ENCODE data around the gene FSTL4.
"Not testable (repeated sequence)": the region's sequence is repeated elsewhere in the genome, so short reads cannot be mapped to it uniquely, and the experiment has no call there.

The FSTL4 gene

GRCh38 chr5:133235696-133236426, 376.5 kb downstream of the FSTL4 start:
- in situ Hi-C loops (cut with HindIII; ENCODE audit: low sequenced_read_pairs): no loop called here

DNA sequence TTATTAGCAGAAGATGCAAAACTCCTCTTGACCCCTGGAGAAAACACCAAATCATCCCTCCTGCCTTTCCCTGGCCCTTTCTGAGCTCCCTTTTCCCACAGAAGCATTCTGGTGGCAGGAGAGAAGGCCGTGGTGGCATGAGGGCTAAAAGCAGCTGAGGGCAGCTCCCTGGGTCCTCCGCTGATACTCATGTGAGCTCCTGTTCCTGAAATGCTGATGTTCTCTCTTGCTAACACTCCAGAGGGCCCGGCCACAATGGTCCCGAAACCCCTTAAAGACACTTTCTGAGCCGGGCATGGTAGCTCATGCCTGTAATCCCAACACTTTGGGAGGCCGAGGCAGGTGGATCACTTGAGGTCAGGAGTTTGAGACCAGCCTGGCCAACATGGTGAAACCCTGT, 377.4 kb downstream of the FSTL4 start:
- in situ Hi-C loops (cut with HindIII; ENCODE audit: low sequenced_read_pairs): no loop called here

DNA sequence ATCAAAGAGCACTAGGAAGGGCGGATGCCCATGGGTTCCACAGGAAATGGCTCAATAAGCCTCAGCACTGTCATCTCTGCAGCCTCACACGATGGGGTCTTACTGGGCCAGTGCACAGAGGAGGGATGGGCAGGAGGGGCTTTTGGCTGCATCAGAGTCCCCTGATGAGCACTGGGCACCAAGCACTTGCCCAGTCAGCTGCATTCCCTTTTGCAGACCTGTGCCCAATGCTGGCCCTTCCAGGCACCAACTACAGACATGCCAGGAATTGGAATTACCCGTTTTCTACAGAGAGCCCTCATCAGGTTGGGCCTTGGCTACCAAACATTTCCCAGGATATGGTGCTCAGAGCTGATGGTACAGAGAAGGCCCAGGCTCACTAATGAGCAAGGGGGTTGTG, 378.1 kb downstream of the FSTL4 start:
- in situ Hi-C loops (cut with HindIII; ENCODE audit: low sequenced_read_pairs): no loop called here

- in situ Hi-C loops (cut with HindIII; ENCODE audit: low sequenced_read_pairs): no loop called here
These were observed 378.7 kb downstream of the FSTL4 start for GRCh38 chr5:133233616-133234015.

- in situ Hi-C loops (cut with HindIII; ENCODE audit: low sequenced_read_pairs): no loop called here
These were observed 379.4 kb downstream of the FSTL4 start for GRCh38 chr5:133232911-133233310.

DNA sequence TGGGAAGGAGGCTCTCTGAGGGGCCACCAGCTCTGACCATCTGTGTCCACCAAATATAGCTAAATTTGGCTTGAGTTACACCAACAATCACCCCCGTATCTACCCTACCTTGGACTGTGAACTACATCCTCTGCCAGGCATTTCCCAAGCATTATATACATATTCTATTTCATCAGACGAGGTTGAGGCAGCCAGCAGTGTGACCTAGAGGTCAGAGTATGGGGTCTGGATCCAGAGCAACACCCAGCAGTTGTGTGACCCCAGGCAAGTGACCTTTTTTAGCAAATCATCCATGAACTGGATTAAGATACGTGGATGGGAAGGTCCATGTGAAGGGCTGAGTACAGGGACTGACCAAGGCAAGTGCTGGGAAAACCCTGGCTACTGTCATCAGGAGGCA, 379.9 kb downstream of the FSTL4 start:
- in situ Hi-C loops (cut with HindIII; ENCODE audit: low sequenced_read_pairs): no loop called here

GRCh38 chr5:133232011-133232410, 380.3 kb downstream of the FSTL4 start:
- in situ Hi-C loops (cut with HindIII; ENCODE audit: low sequenced_read_pairs): no loop called here

- in situ Hi-C loops (cut with HindIII; ENCODE audit: low sequenced_read_pairs): no loop called here
These were observed 381.3 kb downstream of the FSTL4 start for GRCh38 chr5:133230823-133231578.

- in situ Hi-C loops (cut with HindIII; ENCODE audit: low sequenced_read_pairs): no loop called here
These were observed 382.2 kb downstream of the FSTL4 start for GRCh38 chr5:133229931-133230664.

DNA sequence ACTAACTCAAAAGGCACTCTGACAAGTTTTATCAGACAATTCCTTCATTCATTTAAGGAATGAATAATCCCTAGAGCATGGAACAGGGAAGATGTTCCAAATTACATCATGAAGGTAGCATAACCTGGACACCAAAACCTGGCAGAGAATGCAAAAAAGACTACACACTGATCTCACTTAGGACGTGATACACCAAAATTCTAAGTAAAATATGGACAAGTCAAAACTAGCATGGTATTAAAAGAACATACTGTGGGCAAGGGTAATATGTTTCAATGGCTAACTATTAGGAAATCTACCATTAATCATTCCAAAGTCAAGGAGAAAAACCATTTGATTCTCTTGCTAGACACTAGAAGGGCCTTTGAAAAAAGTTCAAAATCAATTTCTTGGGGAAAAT, 384.0 kb downstream of the FSTL4 start:
- in situ Hi-C loops (cut with HindIII; ENCODE audit: low sequenced_read_pairs): no loop called here

- in situ Hi-C loops (cut with HindIII; ENCODE audit: low sequenced_read_pairs): no loop called here
These were observed 384.4 kb downstream of the FSTL4 start for GRCh38 chr5:133227897-133228296.

- in situ Hi-C loops (cut with HindIII; ENCODE audit: low sequenced_read_pairs): no loop called here
These were observed 385.3 kb downstream of the FSTL4 start for GRCh38 chr5:133227082-133227481.

DNA sequence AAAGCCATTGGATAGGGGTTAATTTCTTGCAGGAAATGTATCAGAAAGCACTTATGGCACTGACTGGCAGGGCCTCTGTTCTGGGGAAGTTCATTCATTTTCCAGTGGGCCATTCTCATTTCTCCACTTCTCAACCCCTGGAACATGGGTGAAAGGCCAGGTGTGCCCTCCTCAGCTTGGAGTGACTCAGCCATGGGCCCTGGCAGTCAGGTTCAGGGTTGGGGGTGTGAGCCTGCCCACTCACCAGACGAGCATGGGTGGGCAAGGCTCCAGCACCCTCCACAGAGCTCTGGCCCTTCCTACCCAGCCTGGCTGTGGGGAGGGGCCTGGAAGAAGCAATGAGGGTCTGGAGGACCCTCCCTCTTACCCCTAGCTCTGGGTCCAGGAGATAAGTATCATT, 386.2 kb downstream of the FSTL4 start:
- in situ Hi-C loops (cut with HindIII; ENCODE audit: low sequenced_read_pairs): no loop called here

DNA sequence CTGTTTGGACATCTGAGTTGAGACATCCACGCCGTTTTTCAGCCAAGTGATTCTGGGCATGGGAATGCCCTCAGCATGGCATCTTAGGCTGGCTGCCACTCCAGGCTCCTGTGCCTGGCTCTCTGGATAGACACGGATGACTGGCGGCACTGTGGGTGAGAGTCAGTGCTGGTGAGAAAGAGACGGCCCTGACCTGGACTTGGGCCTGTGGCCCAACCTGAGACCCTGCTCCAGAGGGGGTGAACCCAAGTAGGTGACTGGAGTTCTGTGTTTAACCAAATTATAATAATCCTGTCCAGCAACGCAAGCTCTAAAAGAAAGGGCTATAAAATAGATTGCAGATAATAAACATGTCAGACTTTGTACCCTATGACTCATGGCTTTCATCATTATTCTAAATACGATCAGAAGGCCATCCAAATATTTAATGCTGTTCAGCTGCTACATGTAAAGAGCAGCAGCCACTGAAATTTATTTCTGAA, 386.6 kb downstream of the FSTL4 start:
- in situ Hi-C loops (cut with HindIII; ENCODE audit: low sequenced_read_pairs): no loop called here

- in situ Hi-C loops (cut with HindIII; ENCODE audit: low sequenced_read_pairs): no loop called here
These were observed 389.4 kb downstream of the FSTL4 start for GRCh38 chr5:133222979-133223378.

GRCh38 chr5:133222521-133222920, 389.8 kb downstream of the FSTL4 start:
- in situ Hi-C loops (cut with HindIII; ENCODE audit: low sequenced_read_pairs): no loop called here

DNA sequence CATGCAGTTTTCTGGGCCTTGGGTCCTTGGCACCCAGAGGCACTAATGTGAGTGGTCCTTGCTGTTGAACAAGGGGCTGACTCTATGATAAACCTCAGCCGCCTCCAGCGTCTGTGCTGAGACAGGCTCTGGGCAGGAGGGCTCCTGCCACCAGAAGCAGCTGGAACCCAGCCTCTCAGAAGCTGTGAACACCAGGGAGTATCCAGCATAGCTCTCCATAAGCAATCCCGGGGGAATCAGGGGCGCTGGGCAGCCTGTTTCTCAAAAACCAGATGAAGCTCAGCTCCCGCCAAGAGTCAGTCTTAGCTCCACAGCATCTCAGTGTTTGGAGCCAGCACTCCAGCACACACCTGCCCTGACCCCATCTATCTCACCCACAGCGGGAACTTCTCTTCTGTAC, 390.3 kb downstream of the FSTL4 start:
- in situ Hi-C loops (cut with HindIII; ENCODE audit: low sequenced_read_pairs): no loop called here

- in situ Hi-C loops (cut with HindIII; ENCODE audit: low sequenced_read_pairs): no loop called here
These were observed 391.3 kb downstream of the FSTL4 start for GRCh38 chr5:133220851-133221674.

DNA sequence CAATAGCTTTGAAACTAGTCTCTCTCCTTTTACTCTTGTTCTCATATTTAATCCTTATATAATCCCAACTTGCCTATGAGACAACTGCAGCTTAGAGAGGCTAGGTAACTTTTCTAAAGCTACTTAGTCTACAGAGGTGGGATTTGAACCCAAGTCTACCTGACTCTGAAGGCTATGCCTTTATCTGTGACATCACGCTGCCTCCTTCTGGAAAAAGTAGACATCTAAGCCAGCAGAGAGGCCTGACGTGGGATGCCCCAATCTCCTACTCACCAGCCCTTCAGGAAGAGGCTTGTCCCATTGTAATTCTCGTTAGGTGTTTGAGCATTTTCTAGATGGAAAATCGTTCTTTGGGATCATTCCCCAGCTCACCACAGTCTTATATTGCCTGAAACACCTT, 393.0 kb downstream of the FSTL4 start:
- in situ Hi-C loops (cut with HindIII; ENCODE audit: low sequenced_read_pairs): no loop called here

- in situ Hi-C loops (cut with HindIII; ENCODE audit: low sequenced_read_pairs): not testable (repeated sequence)
These were observed 396.2 kb downstream of the FSTL4 start for GRCh38 chr5:133216138-133216537.

Data from endothelial cell of hepatic sinusoid (primary cell).